H1 (cell line): ENCODE measurements around the gene RPS15.

Experiments
- CBX8 ChIP-seq: fragments of 300-800, 300-1000 bp; sonication (generic); IDR thresholded peaks from 2 replicates; pipeline ENCODE4 v1.7.1; 2016; ENCODE audit warnings: low read depth, low read length, borderline replicate concordance
- EP300 ChIP-seq, 2 experiments: IDR thresholded peaks; 1 replicate in 1 of 2; 2 replicates in 1 of 2; pipeline ENCODE4 v1.6.1; 2011 to 2012; ENCODE audit warnings: low read depth in 2 of 2, low read length in 2 of 2, mild to moderate bottlenecking in 2 of 2, borderline replicate concordance in 1 of 2, inconsistent platforms in 1 of 2, moderate library complexity in 1 of 2
- EZH2 ChIP-seq: fragments of 200-600 bp; sonication (generic); IDR thresholded peaks from 2 replicates; pipeline ENCODE4 v1.7.1; 2012; ENCODE audit warnings: low read depth, mild to moderate bottlenecking, moderate library complexity, low read length, inconsistent platforms; ENCODE audit not compliant: severe bottlenecking
- GABPA ChIP-seq: IDR thresholded peaks from 2 replicates; pipeline ENCODE4 v1.6.1; 2011; ENCODE audit warnings: mild to moderate bottlenecking, low read length, moderate library complexity, borderline replicate concordance; ENCODE audit not compliant: insufficient read depth
- KDM4A ChIP-seq: IDR thresholded peaks from one replicate; pipeline ENCODE4 v1.7.1; 2012; ENCODE audit warnings: low read depth, mild to moderate bottlenecking, moderate library complexity, low read length, inconsistent platforms; ENCODE audit not compliant: severe bottlenecking
- NRF1 ChIP-seq: IDR thresholded peaks from 2 replicates; pipeline ENCODE4 v1.6.1; 2011; ENCODE audit warnings: mild to moderate bottlenecking, low read depth, low read length, improper control_type of control experiment
- POLR2A ChIP-seq, 2 experiments: IDR thresholded peaks; 1 replicate in 1 of 2; 2 replicates in 1 of 2; pipeline ENCODE4 v1.6.1; 2011; ENCODE audit warnings: low read depth in 2 of 2, low read length in 2 of 2, mild to moderate bottlenecking in 2 of 2; ENCODE audit errors: control extremely low read depth in 1 of 2
- POLR2AphosphoS5 ChIP-seq: IDR thresholded peaks from 2 replicates; pipeline ENCODE4 v1.6.1; 2011; ENCODE audit warnings: low read depth, low read length
- SP1 ChIP-seq: IDR thresholded peaks from 2 replicates; pipeline ENCODE4 v1.6.1; 2011; ENCODE audit warnings: low read depth, low read length
- SP2 ChIP-seq: IDR thresholded peaks from 2 replicates; pipeline ENCODE4 v1.6.1; 2012; ENCODE audit warnings: mild to moderate bottlenecking, low read length, inconsistent platforms
- TBP ChIP-seq: IDR thresholded peaks from 2 replicates; pipeline ENCODE4 v1.6.1; 2011; ENCODE audit warnings: low read depth, low read length, improper control_type of control experiment
- TF ChIP-seq, protein P1 (sequence below), 3 experiments: IDR thresholded peaks; 1 replicate in 2 of 3; 2 replicates in 1 of 3; pipeline versions ENCODE4 v1.5.1 to v1.6.1; 2011; ENCODE audit warnings: low read length in 3 of 3, mild to moderate bottlenecking in 3 of 3, inconsistent platforms in 2 of 3, low read depth in 1 of 3, moderate library complexity in 1 of 3; ENCODE audit not compliant: insufficient read depth in 1 of 3; ENCODE audit errors: control extremely low read depth in 1 of 3
- TF ChIP-seq, protein P2 (sequence below): IDR thresholded peaks from 2 replicates; pipeline ENCODE4 v1.6.1; 2011; ENCODE audit warnings: low read depth, mild to moderate bottlenecking, low read length; ENCODE audit not compliant: insufficient read depth

DNA sequence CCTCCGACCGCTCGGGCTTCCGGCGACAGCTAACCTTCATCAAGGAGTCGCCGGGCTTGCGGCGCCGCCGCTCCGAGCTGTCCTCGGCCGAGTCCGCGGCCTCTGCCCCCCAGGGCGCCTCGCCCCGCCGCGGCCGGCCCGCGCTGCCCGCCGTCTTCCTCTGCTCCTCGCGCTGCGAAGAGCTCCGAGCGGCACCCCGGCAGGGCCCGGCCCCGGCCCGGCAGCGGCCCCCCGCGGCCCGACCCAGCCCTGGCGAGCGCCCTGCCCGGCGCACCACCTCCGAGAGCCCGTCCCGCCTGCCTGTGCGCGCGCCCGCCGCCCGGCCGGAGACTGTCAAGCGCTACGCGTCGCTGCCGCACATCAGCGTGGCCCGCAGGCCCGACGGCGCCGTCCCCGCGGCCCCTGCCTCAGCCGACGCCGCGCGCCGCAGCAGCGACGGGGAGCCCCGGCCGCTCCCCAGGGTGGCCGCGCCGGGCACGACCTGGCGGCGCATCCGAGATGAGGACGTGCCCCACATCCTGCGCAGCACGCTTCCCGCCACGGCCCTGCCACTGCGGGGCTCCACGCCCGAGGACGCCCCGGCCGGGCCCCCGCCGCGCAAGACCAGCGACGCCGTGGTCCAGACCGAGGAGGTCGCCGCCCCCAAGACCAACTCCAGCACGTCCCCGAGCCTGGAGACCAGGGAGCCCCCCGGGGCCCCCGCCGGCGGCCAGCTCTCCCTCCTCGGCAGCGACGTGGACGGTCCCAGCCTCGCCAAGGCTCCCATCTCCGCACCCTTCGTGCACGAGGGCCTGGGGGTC lies 31.3 kb downstream of the RPS15 start:
- TF ChIP-seq, protein P1, sequence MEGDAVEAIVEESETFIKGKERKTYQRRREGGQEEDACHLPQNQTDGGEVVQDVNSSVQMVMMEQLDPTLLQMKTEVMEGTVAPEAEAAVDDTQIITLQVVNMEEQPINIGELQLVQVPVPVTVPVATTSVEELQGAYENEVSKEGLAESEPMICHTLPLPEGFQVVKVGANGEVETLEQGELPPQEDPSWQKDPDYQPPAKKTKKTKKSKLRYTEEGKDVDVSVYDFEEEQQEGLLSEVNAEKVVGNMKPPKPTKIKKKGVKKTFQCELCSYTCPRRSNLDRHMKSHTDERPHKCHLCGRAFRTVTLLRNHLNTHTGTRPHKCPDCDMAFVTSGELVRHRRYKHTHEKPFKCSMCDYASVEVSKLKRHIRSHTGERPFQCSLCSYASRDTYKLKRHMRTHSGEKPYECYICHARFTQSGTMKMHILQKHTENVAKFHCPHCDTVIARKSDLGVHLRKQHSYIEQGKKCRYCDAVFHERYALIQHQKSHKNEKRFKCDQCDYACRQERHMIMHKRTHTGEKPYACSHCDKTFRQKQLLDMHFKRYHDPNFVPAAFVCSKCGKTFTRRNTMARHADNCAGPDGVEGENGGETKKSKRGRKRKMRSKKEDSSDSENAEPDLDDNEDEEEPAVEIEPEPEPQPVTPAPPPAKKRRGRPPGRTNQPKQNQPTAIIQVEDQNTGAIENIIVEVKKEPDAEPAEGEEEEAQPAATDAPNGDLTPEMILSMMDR (IDR thresholded peaks at IDR 0.05; ENCODE audit: control extremely low read depth in 1 of 3, insufficient read depth in 1 of 3, low read depth in 1 of 3, low read length in 3 of 3) = no peak
- TF ChIP-seq EP300 (IDR thresholded peaks at IDR 0.05; ENCODE audit: borderline replicate concordance in 1 of 2, low read depth in 2 of 2, low read length in 2 of 2) (no peak), NRF1 (no peak), CBX8 (no peak), POLR2AphosphoS5 (no peak), EZH2 (no peak), GABPA (no peak), SP2 (no peak), TBP (no peak), KDM4A (no peak), SP1 (no peak), POLR2A (IDR thresholded peaks at IDR 0.05; ENCODE audit: control extremely low read depth in 1 of 2, low read depth in 2 of 2, low read length in 2 of 2) (no peak)
- TF ChIP-seq, protein P2, sequence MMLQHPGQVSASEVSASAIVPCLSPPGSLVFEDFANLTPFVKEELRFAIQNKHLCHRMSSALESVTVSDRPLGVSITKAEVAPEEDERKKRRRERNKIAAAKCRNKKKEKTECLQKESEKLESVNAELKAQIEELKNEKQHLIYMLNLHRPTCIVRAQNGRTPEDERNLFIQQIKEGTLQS = no peak
